Hepatocyte (in vitro differentiated cells): ENCODE measurements around the gene C20orf96. TPM values are rescaled to one million over a fixed set of nuclear protein-coding genes. Genes with fewer than 3 reads are reported as not detected.

ENCODE experiments used
- DNase-seq: peaks from one replicate; pipeline ENCODE4 v3.0.0-alpha.2; 2016; ENCODE audit warnings: low spot score
- H2AFZ ChIP-seq: fragments of 200-600 bp; sonication (generic); 2 replicates; pipeline ENCODE4 v1.6.0; 2016; ENCODE audit warnings: antibody characterized with exemption, mild to moderate bottlenecking
- H3K27ac ChIP-seq: fragments of 200-600 bp; sonication (generic); 2 replicates; pipeline ENCODE4 v1.5.1; 2016; ENCODE audit warnings: mild to moderate bottlenecking
- H3K27me3 ChIP-seq: fragments of 200-600 bp; sonication (generic); 2 replicates; pipeline ENCODE4 v1.6.1; 2016
- H3K36me3 ChIP-seq: fragments of 200-600 bp; sonication (generic); replicated peaks from 2 replicates; pipeline ENCODE4 v1.5.1; 2016; ENCODE audit warnings: low read depth; ENCODE audit not compliant: insufficient read depth
- H3K4me1 ChIP-seq: fragments of 200-600 bp; sonication (generic); 2 replicates; pipeline ENCODE4 v1.5.1; 2016; ENCODE audit warnings: mild to moderate bottlenecking, moderate library complexity; ENCODE audit not compliant: insufficient read depth
- H3K4me2 ChIP-seq: fragments of 200-600 bp; sonication (generic); 2 replicates; pipeline ENCODE4 v1.6.0; 2016
- H3K4me3 ChIP-seq: fragments of 200-600 bp; sonication (generic); 2 replicates; pipeline ENCODE4 v1.5.1; 2016; ENCODE audit warnings: mild to moderate bottlenecking
- H3K79me2 ChIP-seq: fragments of 200-600 bp; sonication (generic); 2 replicates; pipeline ENCODE4 v1.6.0; 2017; ENCODE audit warnings: mild to moderate bottlenecking
- H3K9me2 ChIP-seq: fragments of 200-600 bp; sonication (generic); replicated peaks from 2 replicates; pipeline ENCODE4 v1.6.0; 2017; ENCODE audit warnings: mild to moderate bottlenecking; ENCODE audit not compliant: insufficient read depth
- H3K9me3 ChIP-seq: fragments of 200-600 bp; sonication (generic); 2 replicates; pipeline ENCODE4 v1.5.1; 2016; ENCODE audit warnings: low read depth, mild to moderate bottlenecking
- H4K20me1 ChIP-seq: fragments of 200-600 bp; sonication (generic); 2 replicates; pipeline ENCODE4 v1.6.0; 2016; ENCODE audit warnings: mild to moderate bottlenecking; ENCODE audit not compliant: insufficient read depth, poor library complexity, severe bottlenecking
- CTCF ChIP-seq: fragments of 200-600 bp; sonication (generic); IDR thresholded peaks from 2 replicates; pipeline ENCODE4 v1.5.1; 2016; ENCODE audit warnings: antibody characterized with exemption, mild to moderate bottlenecking; ENCODE audit not compliant: poor library complexity
- EZH2 ChIP-seq: fragments of 200-600 bp; sonication (generic); IDR thresholded peaks from 2 replicates; pipeline ENCODE4 v1.6.1; 2016; ENCODE audit warnings: antibody characterized with exemption, mild to moderate bottlenecking, borderline replicate concordance
- EZH2phosphoT487 ChIP-seq: fragments of 200-600 bp; sonication (generic); IDR thresholded peaks from one replicate; pipeline ENCODE4 v1.6.1; 2018; ENCODE audit warnings: antibody characterized with exemption, mild to moderate bottlenecking, low read depth, moderate library complexity; ENCODE audit not compliant: unreplicated experiment, severe bottlenecking
- WGBS: methylation state at CpG from one replicate; pipeline ENCODE4 v1.1.6; 2016; ENCODE audit warnings: low lambda C conversion rate; ENCODE audit errors: missing lambda C conversion rate; 5-methylcytosine and 5-hydroxymethylcytosine counted together
- polyA plus RNA-seq: library from polyadenylated mRNA; unstranded; fragments of >200 nt; fragmentation: Nextera tagmentation; extraction: Ambion mirVana; gene quantifications from 2 replicates; pipeline ENCODE4 v1.2.1, GENCODE V29; 2016
- total RNA-seq: library from RNA; depleted of rRNA; stranded (reverse); fragments of >200 nt; gene quantifications from 2 replicates; pipeline ENCODE4 v1.2.3, GENCODE V29; 2014

C20orf96 gene
- total and polyA plus RNA-seq, 2 experiments from 2014 or later, result 3.5 to 10.6 TPM

GRCh38 chr20:277496-277781 is 13.1 kb downstream of the C20orf96 start:
- H2AFZ ChIP-seq, result no peak overlapping the region
- no peak overlapping the region for H3K4me3 ChIP-seq
- H4K20me1 ChIP-seq, result no peaks in the 10 kb centered on the region
- H3K4me2 ChIP-seq, result no peak overlapping the region
- WGBS, result 24% methylated on average over 3 of the region's 3 CpGs
- no peaks in the 10 kb centered on the region for H3K9me3 ChIP-seq
- H3K27ac ChIP-seq, result no peak overlapping the region
- no peaks in the 10 kb centered on the region for H3K27me3 ChIP-seq
- DNase-seq, result no peak
- no peaks in the 10 kb centered on the region for H3K36me3 ChIP-seq
- H3K79me2 ChIP-seq, result no peaks in the 10 kb centered on the region
- H3K4me1 ChIP-seq, result no peaks in the 10 kb centered on the region
- TF ChIP-seq CTCF (no peak), EZH2 (no peak), EZH2phosphoT487 (no peak)
- no peaks in the 10 kb centered on the region for H3K9me2 ChIP-seq

GRCh38 chr20:276620-277495 is 13.7 kb downstream of the C20orf96 start:
- no peaks in the 10 kb centered on the region for H4K20me1 ChIP-seq
- H3K27me3 ChIP-seq, result no peaks in the 10 kb centered on the region

GRCh38 chr20:275791-276190 is 14.8 kb downstream of the C20orf96 start:
- Histone ChIP-seq H3K9me3 (no peaks in the 10 kb centered on the region), H3K4me1 (no peaks in the 10 kb centered on the region), H3K36me3 (no peaks in the 10 kb centered on the region), H3K4me3 (no peak overlapping the region), H2AFZ (no peak overlapping the region), H3K27ac (no peak overlapping the region), H3K79me2 (no peaks in the 10 kb centered on the region), H3K27me3 (no peaks in the 10 kb centered on the region), H3K4me2 (no peak overlapping the region), H4K20me1 (no peaks in the 10 kb centered on the region), H3K9me2 (no peaks in the 10 kb centered on the region)
- no peak for DNase-seq
- no peak for TF ChIP-seq EZH2
- no peak for TF ChIP-seq CTCF
- 95% methylated on average over 7 of the region's 7 CpGs for whole genome bisulfite sequencing

More at GRCh38 chr20:276620-277495, 13.7 kb downstream of the C20orf96 start:
- DNase-seq, result no peak
- Histone ChIP-seq H3K4me3 (no peak overlapping the region), H3K4me1 (no peaks in the 10 kb centered on the region), H3K9me3 (no peaks in the 10 kb centered on the region), H2AFZ (no peak overlapping the region), H3K79me2 (no peaks in the 10 kb centered on the region), H3K9me2 (no peaks in the 10 kb centered on the region), H3K4me2 (no peak overlapping the region), H3K36me3 (no peaks in the 10 kb centered on the region), H3K27ac (no peak overlapping the region)
- WGBS, result 96% methylated on average over 11 of the region's 12 CpGs
- no peak for TF ChIP-seq CTCF
- TF ChIP-seq EZH2, result no peak
